ENCODE data around the gene RGP1. TPM values are rescaled to one million over a fixed set of nuclear protein-coding genes. Genes with fewer than 3 reads are reported as not detected.

RGP1 gene
- polyA plus RNA-seq, 3 donors = 7.3 to 16.0 (median 9.9) TPM

DNA sequence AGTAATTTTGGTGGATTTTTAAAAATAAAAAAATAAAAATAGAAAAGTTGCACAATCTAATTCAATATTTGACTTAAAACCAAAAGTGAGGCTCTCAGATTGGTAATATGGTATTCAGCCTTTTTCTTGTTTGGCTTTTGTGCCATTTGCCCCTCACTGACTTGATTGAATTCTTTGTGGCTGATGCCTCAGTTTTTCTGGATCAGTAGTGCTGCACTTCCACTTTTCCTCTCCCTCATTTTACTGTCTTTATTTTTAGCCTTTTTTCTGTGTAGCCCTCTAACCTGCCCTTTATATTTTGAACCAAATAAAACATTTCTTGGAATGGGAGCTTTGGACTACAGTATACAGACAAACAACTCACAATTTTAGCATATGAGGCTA, 8.8 kb downstream of the RGP1 start:
- H3K27ac ChIP-seq (ENCODE audit: low read depth, low read length) = no peak overlapping the region

DNA sequence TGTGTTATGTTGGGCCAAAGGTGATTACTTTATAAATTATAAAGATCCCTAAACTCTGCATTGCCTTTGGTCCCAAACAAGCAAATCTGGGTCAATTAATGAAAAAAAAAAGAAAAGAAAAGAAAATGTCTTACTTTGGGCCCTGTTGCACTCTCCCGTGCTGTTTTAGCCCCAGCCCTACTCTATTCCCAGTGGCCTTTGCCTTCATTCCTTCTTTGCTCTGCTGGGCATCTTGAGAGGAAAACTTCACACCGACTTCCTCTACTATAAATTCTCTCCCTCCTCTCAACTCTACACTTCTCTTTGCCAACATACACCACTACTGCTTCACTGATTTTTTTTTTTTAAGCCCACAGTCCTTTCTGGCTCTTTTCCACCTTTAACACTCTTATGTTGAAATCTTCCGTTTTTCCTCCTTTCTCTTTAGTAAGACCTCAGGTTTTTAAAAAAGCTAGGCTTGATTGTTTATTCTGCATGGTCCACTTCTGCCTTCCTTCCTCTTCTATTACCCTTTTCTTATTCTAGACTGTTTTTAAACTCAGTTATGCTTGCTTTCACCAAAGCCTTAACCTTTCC, 9.5 kb downstream of the RGP1 start:
- H3K27ac ChIP-seq (ENCODE audit: low read depth, low read length) = no peak overlapping the region
- WGBS, 3 donors = 17 to 68% (median 19%) methylated on average over 3 of the region's 3 CpGs

DNA sequence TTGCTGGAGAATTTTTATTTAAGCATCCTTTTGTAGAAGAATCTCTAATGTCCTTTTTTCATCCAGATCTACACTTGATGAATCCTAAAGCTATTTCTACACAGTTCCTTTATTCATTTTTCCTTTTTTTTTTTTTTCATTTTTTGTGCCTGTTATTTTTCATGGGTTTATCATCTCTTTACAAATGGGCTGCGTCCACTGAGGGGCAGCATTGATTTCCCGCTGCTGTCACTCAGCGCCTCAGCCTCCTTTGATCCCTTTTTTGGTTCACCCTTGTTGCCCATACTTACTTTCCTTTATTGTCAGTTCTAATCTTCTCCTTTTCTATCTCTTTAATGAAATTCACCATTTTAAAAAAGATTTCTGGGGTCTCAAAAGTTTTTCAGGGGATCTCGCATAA, 10.7 kb downstream of the RGP1 start:
- 83 to 98% (median 97%) methylated on average over 4 of the region's 4 CpGs for WGBS, 3 donors
- H3K27ac ChIP-seq (ENCODE audit: low read depth, low read length) = no peak overlapping the region

DNA sequence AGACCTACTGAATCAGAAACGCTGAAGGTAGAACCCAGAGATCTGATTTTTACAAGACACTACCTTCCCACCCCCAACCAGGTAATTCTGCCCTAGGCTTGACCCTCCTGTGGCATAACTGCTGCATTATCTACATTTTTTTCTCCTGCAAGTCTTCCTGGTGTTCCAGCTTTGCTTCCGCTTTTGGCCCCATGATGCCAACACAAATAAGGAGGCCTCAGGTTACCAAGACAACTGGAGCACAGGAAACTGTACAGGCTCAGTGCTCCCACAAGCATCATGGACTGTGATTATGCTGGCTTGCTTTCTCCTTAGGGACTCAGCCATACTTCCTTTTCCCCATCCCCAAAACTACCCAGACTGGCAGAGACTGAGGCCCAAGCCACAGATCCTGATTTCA, 11.6 kb downstream of the RGP1 start:
- 43 to 53% (median 52%) methylated on average over 2 of the region's 2 CpGs for WGBS, 3 donors
- H3K27ac ChIP-seq (ENCODE audit: low read depth, low read length) = no peak overlapping the region

DNA sequence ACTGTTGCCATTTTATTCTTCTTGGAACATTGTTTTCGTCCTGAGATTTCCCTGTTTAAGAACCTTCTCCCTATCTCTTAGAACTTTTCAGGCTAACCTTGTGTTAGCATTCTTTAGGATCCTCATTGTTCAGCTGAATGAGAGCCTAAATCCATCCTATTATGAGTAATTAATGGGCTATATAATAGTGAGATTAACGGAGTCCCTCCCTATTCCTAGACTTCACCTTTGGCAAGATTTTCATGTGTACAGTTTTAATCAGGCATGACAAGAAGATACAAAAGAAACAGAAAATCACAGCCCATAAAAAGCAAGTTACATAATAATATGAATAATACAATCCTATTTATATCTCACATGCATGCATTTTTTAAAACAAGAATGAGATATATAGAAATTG, 14.1 kb downstream of the RGP1 start:
- no peak overlapping the region for H3K27ac ChIP-seq (ENCODE audit: low read depth, low read length)
- WGBS, 3 donors = 81 to 93% (median 88%) methylated on average over 2 of the region's 2 CpGs

DNA sequence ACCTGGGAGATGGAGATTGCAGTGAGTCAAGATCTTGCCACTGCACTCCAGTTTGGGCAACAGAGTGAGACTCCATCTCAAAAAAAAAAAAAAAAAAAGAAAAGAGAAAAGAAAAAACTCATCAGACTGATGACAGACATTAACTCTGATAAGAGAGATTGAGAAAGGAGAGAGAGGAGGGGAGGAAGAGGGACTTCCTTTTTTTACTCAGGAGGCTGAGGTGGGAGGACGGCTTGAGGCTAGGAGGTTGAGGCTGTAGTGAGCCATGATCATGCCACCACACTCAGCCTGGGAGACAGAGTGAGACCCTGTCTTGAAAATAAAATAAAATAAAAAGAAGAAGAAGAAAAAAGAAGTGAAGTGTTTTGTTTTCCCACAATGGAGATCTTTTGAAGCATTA, 14.7 kb downstream of the RGP1 start:
- 90 to 96% (median 93%) methylated on average over 1 of the region's 1 CpG for WGBS, 3 donors
- no peak overlapping the region for H3K27ac ChIP-seq (ENCODE audit: low read depth, low read length)

DNA sequence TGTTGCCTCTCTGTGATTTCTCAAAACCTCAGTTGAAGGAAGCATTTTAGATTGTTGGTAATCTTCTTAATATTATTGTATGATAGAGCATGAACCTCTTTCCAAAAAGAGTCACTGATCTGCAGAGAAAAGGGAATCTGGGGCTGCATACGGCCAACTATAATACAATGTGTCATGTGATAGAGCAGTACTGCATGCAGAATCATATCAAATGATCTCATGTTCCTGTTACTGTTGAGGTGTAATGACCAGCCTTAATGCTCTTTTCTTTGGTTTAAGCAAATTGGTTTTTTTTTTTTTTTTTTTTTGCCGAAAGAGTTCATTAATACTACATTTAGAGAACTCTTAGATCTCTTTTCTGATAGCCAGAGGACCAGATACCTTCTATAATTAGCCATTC, 17.9 kb downstream of the RGP1 start:
- no peak overlapping the region for H3K27ac ChIP-seq (ENCODE audit: low read depth, low read length)
- 84 to 91% (median 91%) methylated on average over 2 of the region's 2 CpGs for WGBS, 3 donors

DNA sequence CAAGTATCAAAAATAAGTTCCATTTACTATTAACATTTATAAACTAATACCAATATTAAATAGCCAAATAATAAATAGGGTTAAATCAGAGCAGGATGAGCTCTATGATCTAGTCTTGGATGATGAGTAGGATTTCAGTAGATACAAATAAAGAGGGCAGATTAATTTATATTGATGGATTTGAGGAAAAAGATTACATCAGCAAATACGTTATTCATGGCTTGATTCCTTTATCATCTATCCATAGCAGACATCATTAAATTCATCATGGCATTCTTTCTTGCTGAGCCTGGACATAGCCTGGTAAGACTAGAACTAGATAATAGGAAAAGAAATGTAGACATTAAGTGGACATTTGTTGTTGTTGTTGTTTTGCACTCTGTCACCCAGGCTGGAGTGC, 18.4 kb downstream of the RGP1 start:
- WGBS, 3 donors = 90 to 100% (median 95%) methylated on average over 1 of the region's 1 CpG
- H3K27ac ChIP-seq (ENCODE audit: low read depth, low read length) = no peak overlapping the region

GRCh38 chr9:35769763-35770162, 20.7 kb downstream of the RGP1 start:
- 90 to 100% (median 94%) methylated on average over 1 of the region's 1 CpG for WGBS, 3 donors
- H3K27ac ChIP-seq (ENCODE audit: low read depth, low read length) = no peak overlapping the region

DNA sequence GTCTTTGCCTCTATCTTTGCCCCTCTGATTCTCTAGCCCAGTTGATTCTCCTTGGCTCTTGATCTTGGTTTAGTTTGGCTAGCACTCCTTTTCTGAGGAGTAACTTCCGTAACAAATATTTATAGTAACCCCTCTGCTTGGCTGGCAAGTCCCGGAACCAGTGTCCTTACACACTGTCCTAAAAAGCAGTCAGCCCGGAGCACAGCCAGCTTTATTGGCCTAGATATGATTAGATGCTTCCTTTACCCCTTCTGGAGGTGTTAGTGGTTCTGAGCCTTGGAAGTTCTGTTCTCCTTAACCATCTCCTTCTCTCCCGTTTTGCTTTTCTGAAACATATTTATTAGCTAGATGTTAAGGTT, 22.0 kb downstream of the RGP1 start:
- no peak overlapping the region for H3K27ac ChIP-seq (ENCODE audit: low read depth, low read length)
- WGBS, 3 donors = 11 to 14% (median 13%) methylated on average over 4 of the region's 4 CpGs

- WGBS, 3 donors = 8 to 26% (median 16%) methylated on average over 1 of the region's 1 CpG
- H3K27ac ChIP-seq (ENCODE audit: low read depth, low read length) = no peak overlapping the region
Observed at GRCh38 chr9:35771534-35771933, 22.4 kb downstream of the RGP1 start.

DNA sequence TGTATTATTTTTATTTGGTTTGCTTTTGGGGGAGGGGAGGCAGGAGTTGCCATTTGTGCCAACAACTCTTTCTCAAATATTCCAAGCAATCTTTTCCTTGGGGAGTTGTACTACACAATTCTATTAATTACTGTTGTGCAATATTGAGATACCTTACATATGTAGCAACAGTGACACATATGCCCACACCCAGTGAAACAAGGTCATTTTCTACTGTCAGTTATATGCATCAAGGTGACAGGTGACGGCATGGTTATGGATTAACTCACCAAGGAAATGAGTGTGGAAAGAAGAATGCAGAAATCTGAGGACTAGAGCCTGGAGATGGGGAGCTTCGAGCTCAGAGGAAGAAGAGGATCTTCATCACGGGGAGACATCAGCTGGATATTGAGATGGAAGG, 22.9 kb downstream of the RGP1 start:
- 45 to 75% (median 63%) methylated on average over 3 of the region's 3 CpGs for WGBS, 3 donors

DNA sequence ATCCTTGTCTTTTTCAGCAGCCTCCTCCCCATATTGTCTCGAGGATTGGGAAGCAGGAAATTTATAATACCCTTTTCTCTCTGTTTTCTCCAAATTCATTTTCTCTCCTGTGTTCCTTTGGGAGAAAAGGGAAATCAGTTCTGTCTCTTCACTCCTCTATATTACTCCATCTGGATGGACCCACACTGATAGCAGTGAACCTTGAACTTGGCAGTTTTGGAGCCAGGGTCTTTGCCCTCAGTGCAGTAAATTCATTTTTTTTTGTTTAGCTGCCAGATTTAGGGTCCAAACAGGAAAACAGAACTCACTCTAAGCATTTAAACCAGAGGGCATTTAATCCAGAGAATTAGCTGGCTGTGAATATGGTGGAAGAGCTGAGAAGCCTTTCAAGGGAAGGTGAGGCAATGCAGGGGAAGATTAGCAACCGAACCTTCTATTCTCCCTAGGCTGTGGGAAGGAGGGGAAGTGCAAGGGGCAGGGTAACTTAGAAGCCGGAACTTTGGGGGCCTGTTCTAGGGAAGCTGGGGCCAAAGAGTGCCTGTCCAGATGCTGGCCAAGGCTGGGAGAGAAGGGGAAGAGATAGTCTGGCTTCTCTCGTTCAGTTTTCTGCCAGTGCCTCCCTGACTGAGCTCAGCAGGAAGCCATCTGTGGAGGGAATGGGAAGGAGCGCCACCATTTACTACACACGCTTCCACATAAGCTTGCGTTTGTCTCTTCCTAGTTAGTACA, 26.0 kb downstream of the RGP1 start:
- no peak overlapping the region for H3K27ac ChIP-seq (ENCODE audit: low read depth, low read length)
- 38 to 78% (median 43%) methylated on average over 7 of the region's 7 CpGs for WGBS, 3 donors

More for the DNA sequence above, 22.9 kb downstream of the RGP1 start:
- no peak overlapping the region for H3K27ac ChIP-seq (ENCODE audit: low read depth, low read length)

- H3K27ac ChIP-seq (ENCODE audit: low read depth, low read length) = no peak overlapping the region
- WGBS, 3 donors = 74 to 83% (median 76%) methylated on average over 4 of the region's 4 CpGs
Observed at GRCh38 chr9:35776018-35776417, 26.9 kb downstream of the RGP1 start.

DNA sequence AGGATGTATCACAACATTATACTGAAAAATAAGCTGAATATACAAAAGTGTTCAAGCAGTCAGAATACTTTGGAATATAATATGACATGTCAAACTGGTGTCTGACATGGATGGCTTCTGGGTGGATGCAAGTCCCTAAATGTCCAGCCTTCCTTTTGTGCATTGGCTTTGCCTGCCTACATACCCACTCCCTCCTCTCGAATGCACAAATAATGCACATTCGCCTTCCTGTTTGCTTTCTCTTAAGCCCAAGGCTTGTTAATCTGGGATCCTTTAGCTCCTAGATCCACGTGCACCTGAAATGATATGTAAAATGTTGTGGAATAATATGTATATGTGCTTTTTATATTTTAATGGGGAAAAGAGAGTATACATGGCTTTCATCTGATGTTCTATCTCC, 29.4 kb downstream of the RGP1 start:
- WGBS, 3 donors = 89 to 95% (median 90%) methylated on average over 3 of the region's 3 CpGs
- no peak overlapping the region for H3K27ac ChIP-seq (ENCODE audit: low read depth, low read length)

- WGBS, 3 donors = 57 to 85% (median 80%) methylated on average over 2 of the region's 2 CpGs
- H3K27ac ChIP-seq (ENCODE audit: low read depth, low read length) = no peak overlapping the region
Observed at GRCh38 chr9:35781066-35781465, 32.0 kb downstream of the RGP1 start.

GRCh38 chr9:35783418-35783817, 34.3 kb downstream of the RGP1 start:
- H3K27ac ChIP-seq (ENCODE audit: low read depth, low read length) = no peak overlapping the region

- 92 to 100% (median 95%) methylated on average over 2 of the region's 2 CpGs for WGBS, 3 donors
- no peak overlapping the region for H3K27ac ChIP-seq (ENCODE audit: low read depth, low read length)
Observed at GRCh38 chr9:35789541-35789940, 40.5 kb downstream of the RGP1 start.

GRCh38 chr9:35790025-35790384, 40.9 kb downstream of the RGP1 start:
- 31 to 38% (median 37%) methylated on average over 4 of the region's 4 CpGs for WGBS, 3 donors
- H3K27ac ChIP-seq (ENCODE audit: low read depth, low read length) = no peak overlapping the region

GRCh38 chr9:35790385-35791296, 41.6 kb downstream of the RGP1 start:
- no peak overlapping the region for H3K27ac ChIP-seq (ENCODE audit: low read depth, low read length)
- WGBS, 3 donors = 38 to 49% (median 38%) methylated on average over 37 of the region's 37 CpGs
